T-helper 22 cell (primary cell): ENCODE data around the gene RCOR3.
"Not testable (repeated sequence)": the region's sequence is repeated elsewhere in the genome, so short reads cannot be mapped to it uniquely, and the experiment has no call there.

Source experiments
- DNase-seq: peaks from one replicate; pipeline ENCODE4 v3.0.0-alpha.2; 2020; ENCODE audit warnings: low read depth

Gene RCOR3

DNA sequence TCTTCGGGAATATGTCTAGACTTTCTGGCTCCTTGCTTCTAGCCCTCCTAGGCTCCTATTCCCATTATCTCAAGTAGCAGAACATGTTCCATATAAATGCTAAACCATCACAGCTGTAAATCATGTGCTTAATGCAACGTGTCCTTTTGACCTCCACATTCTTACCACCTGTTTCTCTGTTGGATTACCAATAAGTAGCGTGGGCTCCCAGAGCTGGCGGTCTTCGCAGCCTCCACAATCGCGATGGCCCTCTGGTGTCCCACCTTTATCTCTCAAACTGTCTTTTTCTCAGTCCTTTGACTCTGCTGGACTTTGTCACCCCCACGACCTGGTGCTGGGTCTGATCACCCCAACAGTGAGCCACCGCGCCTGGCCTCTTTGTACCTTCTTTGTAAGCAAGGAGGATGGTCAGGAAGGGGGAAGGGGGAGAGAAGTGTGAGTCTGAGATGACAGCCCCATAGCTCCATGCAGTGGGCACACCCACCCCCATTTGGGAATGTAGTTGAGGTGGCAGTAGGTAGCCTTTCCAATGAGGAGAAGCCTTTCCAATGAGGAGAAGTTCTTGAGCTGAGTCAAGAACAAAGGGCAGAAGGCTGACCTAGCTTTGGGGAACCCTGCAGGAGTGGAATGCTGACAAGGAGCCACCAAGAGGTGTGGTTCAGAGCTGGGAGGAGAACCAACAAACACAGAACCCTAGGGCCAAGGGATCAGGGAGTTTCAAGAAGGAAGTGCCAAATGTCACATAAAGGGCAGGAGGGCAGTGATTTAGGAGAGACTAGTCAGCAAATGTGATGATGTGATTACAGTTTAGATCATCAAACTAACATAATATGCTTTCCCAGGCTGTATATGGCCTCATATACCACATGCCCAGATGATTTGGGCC, 81.7 kb downstream of the RCOR3 start:
- DNase-seq: no peak

DNA sequence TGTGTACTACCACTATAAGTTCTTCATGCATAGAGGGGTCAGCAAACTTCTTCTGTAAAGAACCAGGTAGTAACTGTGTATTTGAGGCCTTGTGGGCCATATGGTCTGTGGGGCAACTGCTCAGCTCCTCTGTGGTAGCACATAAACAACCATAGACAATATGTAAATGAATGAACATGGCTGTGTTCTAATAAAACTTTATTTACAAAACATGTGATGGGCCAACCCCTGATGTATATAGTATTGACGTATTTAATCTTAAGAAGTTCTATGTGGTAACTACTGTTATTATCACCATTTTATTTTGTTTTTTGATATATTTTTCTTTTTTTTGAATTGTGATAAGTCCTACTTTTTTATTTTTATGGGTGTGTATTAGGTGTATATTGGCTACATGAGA, 82.8 kb downstream of the RCOR3 start:
- no peak for DNase-seq

DNA sequence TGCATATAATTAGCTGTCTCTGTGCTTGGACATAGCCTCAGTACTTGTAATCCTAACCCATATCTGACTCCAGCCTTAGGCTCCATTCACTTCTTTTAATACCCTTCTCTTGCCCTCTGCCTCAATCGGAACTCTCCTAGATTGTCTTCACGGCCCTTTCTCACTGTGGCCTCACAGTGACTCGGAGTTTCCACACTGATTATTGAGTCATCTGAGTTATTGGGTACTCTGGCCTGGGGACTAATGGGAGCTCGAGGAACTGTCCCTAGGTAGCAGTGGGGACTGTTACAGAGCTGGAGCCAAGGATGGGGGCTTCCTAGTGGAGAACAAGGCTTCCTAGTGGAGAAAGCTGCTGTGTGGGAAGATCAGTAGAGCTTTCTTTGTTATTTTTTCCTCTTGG, 84.4 kb downstream of the RCOR3 start:
- DNase-seq: no peak

DNA sequence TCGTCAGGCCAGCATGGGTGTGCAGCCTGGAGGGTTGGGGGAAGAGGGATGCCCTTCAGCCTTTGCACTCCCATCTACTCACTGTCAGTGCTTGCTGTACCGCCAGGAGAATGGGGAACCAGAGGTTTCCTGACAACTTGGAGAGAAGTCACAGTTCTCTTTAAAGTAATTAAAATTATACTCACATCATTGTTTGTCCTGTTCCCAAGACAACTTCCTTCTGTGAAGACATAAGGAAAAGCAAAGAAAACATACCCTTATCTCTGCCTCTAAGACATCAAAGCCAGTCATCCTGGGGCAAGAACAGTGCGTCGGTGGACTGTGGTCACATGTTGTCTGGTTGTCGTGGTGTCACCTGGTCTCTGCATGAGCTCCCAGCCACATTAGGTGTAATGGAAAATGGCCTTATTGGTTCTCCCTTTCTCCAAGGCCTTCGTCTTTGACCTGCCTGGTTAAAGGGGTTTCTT, 85.0 kb downstream of the RCOR3 start:
- DNase-seq: no peak

DNA sequence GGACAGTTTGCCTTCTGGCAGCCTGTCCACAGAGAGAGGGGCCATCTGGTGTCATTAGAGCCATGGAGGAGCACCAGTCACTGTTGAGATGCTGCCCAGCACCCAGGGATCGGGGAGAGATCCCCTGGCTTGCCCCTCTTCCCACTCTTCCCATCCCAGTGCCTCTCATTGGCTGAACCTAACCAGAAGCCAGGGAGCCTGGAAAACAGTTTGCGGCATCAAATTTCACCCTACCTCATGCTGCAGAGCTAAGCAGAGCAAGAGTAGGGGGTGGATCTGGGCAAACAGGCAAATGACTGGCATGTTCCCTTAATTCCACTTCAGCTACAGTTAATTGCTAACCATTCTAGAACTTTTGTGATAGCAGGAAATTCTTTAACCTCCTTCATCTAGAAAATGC, 86.6 kb downstream of the RCOR3 start:
- no peak for DNase-seq

DNA sequence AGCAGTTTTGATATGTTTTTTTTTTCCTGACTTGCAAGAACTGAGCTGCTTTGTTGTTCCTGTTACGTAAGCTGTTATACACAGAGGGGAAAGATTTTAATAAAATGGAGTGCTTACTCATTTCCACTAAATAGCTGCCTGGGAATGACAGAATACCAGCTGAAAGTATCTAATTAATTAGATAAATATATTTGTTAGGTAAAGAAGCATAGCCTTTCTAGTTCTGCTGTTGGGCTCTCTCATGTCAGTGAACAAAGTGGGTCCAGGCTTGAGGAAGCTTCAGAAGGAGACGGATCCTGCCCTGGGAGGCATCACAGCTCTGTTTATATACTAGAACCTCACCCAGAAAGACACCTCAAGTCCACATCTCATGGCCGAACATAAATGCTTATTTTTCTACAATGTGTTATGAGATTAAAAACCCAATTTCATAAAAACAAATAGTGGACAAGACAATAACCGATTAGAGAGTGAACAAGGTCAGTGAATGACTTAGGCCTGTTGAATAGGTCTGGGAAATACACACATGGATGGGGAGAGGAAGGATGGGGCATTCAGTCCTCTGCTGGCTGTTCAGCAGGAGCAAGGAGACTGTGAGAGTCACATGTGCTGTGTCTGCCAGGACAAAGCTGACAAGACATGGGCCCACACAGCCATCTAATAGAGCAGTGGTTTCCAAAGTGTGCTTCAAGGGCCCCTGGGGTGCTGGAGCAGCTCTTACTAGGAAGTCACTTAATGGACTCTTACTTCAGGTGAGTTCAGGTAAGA, 88.1 kb downstream of the RCOR3 start:
- DNase-seq: no peak

DNA sequence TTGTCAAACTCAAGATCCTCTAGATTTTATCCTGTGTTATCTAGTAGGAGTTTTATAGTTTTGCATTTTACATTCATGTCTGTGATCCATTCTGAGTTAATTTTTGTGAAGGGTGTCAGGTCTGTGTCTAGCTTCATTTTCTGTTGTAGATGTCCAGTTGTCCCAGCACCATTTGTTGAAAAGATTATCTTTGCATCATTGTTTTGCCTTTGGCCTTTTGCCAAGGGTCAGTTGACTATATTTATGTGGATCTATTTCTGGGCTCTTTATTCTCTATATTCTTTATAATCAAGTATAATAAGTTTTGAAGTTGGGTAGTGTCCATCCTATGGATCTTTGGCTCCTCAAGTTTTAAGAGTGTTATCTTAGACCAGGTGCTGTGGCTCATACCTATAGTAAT, 89.4 kb downstream of the RCOR3 start:
- no peak for DNase-seq

DNA sequence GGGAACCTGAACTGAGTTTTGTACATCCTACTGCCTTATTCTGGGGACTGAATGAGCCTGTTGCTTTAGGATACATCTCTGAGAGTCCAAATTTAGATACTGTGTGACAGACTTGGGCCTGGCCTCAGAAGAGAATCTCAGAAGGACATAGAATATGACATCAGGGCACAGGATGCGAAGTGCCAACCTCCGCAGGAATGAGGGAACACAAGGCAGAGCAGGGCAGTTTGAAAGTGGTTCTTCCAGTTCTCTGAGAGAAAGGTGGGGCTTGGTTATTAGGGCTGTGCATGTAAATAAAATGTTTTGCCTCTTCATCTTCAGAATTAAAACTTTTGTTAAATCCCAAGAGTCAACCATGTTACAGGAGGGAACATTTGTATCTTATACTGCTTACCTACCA, 90.6 kb downstream of the RCOR3 start:
- no peak for DNase-seq

DNA sequence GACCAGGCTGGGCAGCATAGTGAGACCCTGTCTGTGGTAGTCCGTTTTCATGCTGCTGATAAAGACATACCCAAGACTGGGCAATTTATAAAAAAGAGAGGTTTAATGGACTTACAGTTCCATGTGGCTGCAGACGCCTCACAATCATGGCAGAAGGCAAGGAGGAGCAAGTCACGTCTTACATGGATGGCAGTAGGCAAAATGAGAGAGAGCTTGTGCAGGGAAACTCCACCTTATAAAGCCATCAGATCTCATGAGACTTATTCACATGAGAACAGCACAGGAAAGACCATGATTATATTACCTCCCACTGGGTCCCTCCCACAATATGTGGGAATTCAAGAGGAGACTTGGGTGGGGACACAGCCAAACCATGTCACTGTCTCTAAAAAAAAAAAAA, 92.9 kb downstream of the RCOR3 start:
- not testable (repeated sequence) for DNase-seq

DNA sequence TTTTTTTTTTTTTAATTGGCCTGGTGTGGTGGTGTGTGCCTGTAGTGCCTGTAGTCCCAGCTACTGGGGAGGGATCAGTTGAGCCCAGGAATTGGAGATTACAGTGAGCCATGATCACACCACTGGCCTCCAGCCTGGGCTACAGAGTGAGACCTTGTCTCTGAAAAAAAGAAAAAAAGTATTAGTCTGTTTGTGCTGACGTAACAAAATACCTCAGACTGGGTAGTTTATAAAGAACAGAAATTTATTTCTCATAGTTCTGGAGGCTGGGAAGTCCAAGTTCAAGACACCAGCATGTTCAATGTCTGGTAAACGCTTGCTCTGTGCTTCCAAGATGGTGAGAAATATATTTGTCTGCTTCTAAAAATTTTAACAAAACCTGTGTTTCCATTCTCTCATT, 93.3 kb downstream of the RCOR3 start:
- no peak for DNase-seq

DNA sequence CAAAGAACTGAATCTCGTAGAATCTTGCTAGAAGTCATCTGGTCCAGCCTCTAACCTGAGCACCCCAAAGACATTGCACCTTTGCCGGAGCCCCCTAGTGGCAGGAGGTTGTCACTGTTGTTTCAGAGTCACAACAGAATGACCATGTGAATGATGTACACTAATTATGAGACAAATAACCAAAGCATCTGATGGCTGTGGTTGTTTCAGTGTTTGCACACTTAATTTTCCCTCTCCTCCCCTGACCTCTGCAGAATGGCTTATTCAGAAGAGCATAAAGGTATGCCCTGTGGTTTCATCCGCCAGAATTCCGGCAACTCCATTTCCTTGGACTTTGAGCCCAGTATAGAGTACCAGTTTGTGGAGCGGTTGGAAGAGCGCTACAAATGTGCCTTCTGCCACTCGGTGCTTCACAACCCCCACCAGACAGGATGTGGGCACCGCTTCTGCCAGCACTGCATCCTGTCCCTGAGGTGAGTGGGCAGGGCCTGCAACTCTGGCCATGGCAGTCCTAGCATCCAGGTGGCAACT, 93.9 kb downstream of the RCOR3 start:
- DNase-seq: peak; percentile 25

DNA sequence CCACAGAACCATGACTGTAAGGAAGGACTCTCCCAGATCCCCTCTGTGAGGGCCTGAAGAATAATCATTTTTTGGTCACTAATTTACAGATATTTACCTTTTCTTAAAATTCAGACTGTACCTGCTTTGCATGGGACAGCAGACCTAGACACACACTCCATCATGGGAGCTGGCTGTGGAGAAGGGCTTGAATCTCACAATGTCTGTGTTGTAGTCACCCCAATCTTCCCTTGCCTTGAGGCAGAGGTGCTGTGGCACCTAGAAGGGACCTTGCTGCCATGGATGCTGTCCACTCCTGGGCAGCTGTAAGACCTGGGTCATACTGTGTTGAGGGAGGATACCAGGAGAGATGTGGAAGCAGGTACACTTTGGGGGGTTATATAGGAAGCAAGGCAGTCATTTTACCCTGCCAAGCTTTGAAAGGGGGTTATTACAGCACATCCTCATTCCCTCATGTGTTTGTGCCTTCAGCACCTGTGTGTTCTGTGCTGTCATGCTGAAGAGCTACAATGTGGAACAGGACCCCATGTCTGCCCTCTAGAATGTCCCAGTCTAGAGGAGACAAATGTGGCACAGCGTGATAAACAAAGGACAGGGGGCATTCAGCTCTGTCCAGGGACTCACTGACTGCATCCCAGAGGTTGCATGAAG, 94.5 kb downstream of the RCOR3 start:
- no peak for DNase-seq

DNA sequence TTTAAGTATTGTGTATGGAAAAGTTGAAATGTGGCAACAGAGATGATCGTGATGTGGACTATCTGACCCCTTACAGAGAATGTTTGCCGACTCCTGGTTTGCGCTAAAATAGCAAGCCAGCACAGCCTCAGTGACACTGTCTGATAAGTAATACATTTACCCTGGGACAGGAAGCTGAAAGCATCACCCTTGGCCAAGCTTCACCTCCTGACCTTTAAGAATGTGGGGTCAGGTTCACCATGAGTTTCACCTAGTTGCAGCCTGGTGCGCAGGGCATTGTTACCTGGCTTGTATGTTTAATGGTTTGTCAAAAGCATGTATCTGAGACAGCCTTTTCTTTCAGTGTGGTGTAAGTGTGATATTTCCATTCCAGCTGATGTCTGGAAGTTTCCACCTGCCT, 96.7 kb downstream of the RCOR3 start:
- DNase-seq: no peak

DNA sequence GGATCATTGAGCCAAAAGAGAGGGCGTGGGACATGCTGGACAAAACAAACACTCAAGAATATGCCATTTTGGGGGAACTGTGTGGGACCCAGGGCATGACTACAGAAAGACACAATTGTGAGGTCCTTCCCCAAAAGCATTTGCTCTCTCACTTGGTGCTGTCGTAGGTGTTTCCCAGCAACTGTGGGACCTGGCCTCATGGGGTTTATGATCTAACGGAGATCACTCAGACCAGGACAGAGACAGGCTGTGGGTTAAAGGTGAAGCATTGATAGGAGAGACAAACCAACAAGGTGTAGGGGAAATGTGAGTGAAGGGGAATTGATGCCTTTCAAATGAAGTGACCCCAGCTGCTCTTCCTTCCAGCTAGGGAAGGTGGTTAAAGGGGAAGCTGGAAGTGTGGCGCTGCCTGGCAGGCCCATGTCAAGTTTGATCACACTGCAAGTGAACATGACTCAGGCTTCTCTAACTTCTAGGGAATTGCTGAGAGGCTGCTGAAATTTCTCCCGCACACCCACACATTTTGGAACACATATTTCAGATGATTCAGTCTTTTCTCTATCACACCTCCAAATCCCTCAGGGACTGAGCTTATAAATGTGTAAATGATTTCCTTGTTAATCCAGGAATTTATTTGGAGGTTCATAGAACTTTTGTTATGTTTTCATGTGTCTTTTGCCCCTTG, 97.7 kb downstream of the RCOR3 start:
- DNase-seq: no peak

DNA sequence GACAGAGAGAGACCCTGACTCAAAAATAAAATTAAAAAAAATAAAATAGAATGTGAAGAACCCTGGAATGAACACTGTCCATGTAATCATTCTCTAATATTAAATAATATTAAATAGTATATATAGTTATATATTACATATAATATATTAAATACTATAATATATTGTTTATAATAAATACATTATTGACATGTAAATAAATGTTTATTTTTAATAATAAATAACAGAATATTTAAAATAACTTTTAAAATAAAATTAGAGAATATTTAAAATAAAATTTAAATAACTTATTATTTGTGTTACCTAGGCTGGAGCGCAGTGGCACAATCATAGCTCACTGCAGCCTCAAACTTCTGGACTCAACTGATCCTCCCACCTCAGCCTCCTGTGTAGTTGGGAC, 99.5 kb downstream of the RCOR3 start:
- DNase-seq: no peak

DNA sequence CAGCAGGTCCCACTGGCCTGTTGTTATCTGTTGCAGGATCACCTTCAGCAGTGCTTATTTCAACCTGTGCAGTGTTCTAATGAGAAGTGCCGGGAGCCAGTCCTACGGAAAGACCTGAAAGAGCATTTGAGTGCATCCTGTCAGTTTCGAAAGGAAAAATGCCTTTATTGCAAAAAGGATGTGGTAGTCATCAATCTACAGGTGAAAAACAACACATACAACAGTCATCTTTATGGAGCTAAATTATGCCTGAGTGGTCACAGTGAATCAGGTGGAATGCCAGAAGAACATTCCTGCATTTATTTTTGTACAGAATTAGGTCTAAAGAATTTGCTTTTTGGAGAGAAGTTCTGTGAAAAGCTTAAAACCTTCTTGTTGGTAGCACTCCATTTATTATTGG, 100.7 kb downstream of the RCOR3 start:
- DNase-seq: no peak

DNA sequence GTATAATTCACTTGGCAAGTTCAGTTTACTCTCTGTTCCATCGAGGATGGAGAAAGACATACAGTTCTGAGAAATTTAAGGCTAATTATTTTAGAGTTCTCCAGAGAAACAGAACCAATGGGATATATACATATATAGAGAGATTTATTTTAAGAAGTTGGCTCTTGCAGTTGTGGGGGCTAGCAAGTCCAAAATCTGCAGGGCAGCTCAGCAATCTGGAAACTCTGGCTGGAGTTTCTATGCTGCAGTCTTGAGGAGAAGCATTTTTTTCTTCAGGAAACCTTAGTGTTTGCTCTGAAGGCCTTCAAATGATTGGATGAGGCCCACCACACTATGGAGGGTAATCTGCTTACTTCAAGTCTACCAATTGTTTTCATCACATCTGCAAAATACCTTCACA, 102.0 kb downstream of the RCOR3 start:
- DNase-seq: no peak
